Bronchial epithelial cell (primary cell): ENCODE results near the gene TAX1BP1. TPM values are rescaled to one million over a fixed set of nuclear protein-coding genes. Genes with fewer than 3 reads are reported as not detected.

ENCODE experiments used
- DNase-seq: peaks from one replicate; pipeline ENCODE4 v3.0.0-alpha.2; 2010; ENCODE audit warnings: low read depth
- FAIRE-seq: peaks from 2 replicates; lab custom pipeline; 2011; peaks lifted over from hg19 to GRCh38; lab: Jason Lieb, UNC
- H3K27me3 ChIP-seq: 2 replicates; pipeline ENCODE4 v1.5.1; 2011; ENCODE audit warnings: low read length; ENCODE audit not compliant: control insufficient read depth, insufficient read depth
- H3K36me3 ChIP-seq: 2 replicates; pipeline ENCODE4 v1.5.1; 2011; ENCODE audit warnings: low read length; ENCODE audit not compliant: control insufficient read depth, insufficient read depth
- H3K4me3 ChIP-seq: 2 replicates; pipeline ENCODE4 v1.5.1; 2011; ENCODE audit warnings: mild to moderate bottlenecking, low read depth, low read length, control low read depth
- CTCF ChIP-seq: IDR thresholded peaks from 2 replicates; pipeline ENCODE4 v1.5.1; 2011; ENCODE audit warnings: mild to moderate bottlenecking, moderate library complexity, low read length, control low read depth, inconsistent platforms; ENCODE audit not compliant: insufficient read depth, severe bottlenecking
- total RNA-seq: library from RNA; depleted of rRNA; stranded (reverse); fragments of >200 nt; gene quantifications from 2 replicates; pipeline ENCODE4 v1.2.1, GENCODE V29; 2014

The TAX1BP1 gene
- total RNA-seq, 1 donor from 2014 or later = 92.1 TPM

GRCh38 chr7:27756298-27756697 is 16.3 kb downstream of the TAX1BP1 start:
- DNase-seq (no peak), FAIRE-seq (no peak)
- H3K27me3 ChIP-seq = no peaks in the 10 kb centered on the region
- peaks cover 2% of the 10 kb centered on the region for H3K36me3 ChIP-seq
- TF ChIP-seq CTCF = no peak
- H3K4me3 ChIP-seq = no peak overlapping the region

- TF ChIP-seq CTCF = no peak
- H3K4me3 ChIP-seq = no peak overlapping the region
- FAIRE-seq (no peak), DNase-seq (no peak)
- H3K27me3 ChIP-seq = no peaks in the 10 kb centered on the region
- H3K36me3 ChIP-seq = peaks cover 2% of the 10 kb centered on the region
Measured at GRCh38 chr7:27759491-27759890, 19.5 kb downstream of the TAX1BP1 start.

GRCh38 chr7:27762062-27762461 is 22.1 kb downstream of the TAX1BP1 start:
- FAIRE-seq (no peak), DNase-seq (no peak)
- TF ChIP-seq CTCF = no peak
- Histone ChIP-seq H3K4me3 (no peak overlapping the region), H3K27me3 (no peaks in the 10 kb centered on the region), H3K36me3 (peaks cover 3% of the 10 kb centered on the region)

GRCh38 chr7:27763983-27764508 is 24.1 kb downstream of the TAX1BP1 start:
- H3K36me3 ChIP-seq = peaks cover 1% of the 10 kb centered on the region
- FAIRE-seq (no peak), DNase-seq (no peak)
- H3K27me3 ChIP-seq = no peaks in the 10 kb centered on the region
- TF ChIP-seq CTCF = no peak
- no peak overlapping the region for H3K4me3 ChIP-seq

- FAIRE-seq = no peak
Measured at GRCh38 chr7:27765841-27766240, 25.9 kb downstream of the TAX1BP1 start.

More at GRCh38 chr7:27765841-27766240, 25.9 kb downstream of the TAX1BP1 start:
- Histone ChIP-seq H3K27me3 (no peaks in the 10 kb centered on the region), H3K36me3 (peaks cover 1% of the 10 kb centered on the region), H3K4me3 (no peak overlapping the region)
- no peak for DNase-seq
- no peak for TF ChIP-seq CTCF
